HEK293 (cell line): Measurements from ENCODE around the gene KY.

ENCODE experiments used
- CTCF ChIA-PET: fragments of 350-600 bp; formaldehyde crosslinking; extraction: SDS; loops from one replicate; lab custom pipeline; 2021; ENCODE audit warnings: antibody characterized with exemption; lab: Yijun Ruan, JAX
- POLR2A ChIA-PET: fragments of 300-600 bp; formaldehyde crosslinking; extraction: SDS; loops from one replicate; lab custom pipeline; 2020; ENCODE audit warnings: antibody characterized with exemption, inconsistent platforms; lab: Yijun Ruan, JAX
- H3K27ac ChIP-seq: fragments of 200-500 bp; sonication (Bioruptor generic); 2 replicates; pipeline ENCODE4 v1.5.1; 2014; ENCODE audit warnings: low read depth, low read length, control low read depth, inconsistent platforms; ENCODE audit errors: extremely low read depth
- H3K36me3 ChIP-seq, 2 experiments: fragments of 200-500 bp in 1 of 2; sonication (Bioruptor generic) in 1 of 2; 1 replicate in 1 of 2; 2 replicates in 1 of 2; pipeline ENCODE4 v1.5.1; 2014 to 2017; ENCODE audit warnings: inconsistent platforms in 2 of 2, low read length in 2 of 2; ENCODE audit not compliant: control insufficient read depth in 2 of 2, insufficient read depth in 1 of 2
- H3K4me1 ChIP-seq: fragments of 200-500 bp; sonication (Bioruptor generic); 2 replicates; pipeline ENCODE4 v1.5.1; 2014; ENCODE audit warnings: mild to moderate bottlenecking, low read length, inconsistent platforms; ENCODE audit not compliant: control insufficient read depth, insufficient read depth
- H3K4me3 ChIP-seq: 2 replicates; pipeline ENCODE4 v1.5.1; 2011; ENCODE audit warnings: low read depth, mild to moderate bottlenecking, control low read depth, low read length, moderate library complexity
- H3K9me3 ChIP-seq: fragments of 200-500 bp; sonication (Bioruptor generic); 2 replicates; pipeline ENCODE4 v1.5.1; 2014; ENCODE audit warnings: low read depth, low read length, inconsistent platforms; ENCODE audit not compliant: control insufficient read depth, insufficient read depth
- ATF2 ChIP-seq: fragments of 450-650 bp; formaldehyde crosslinking; IDR thresholded peaks from 2 replicates; pipeline ENCODE4 v1.5.1; 2016; ENCODE audit warnings: missing biosample characterization, missing genetic modification characterization, low read depth
- HOXA7 ChIP-seq: sonication (generic); formaldehyde crosslinking; IDR thresholded peaks from 2 replicates; pipeline ENCODE4 v1.8.1; 2022; ENCODE audit warnings: missing genetic modification reagents, borderline replicate concordance
- KLF16 ChIP-seq: fragments of 450-650 bp; formaldehyde crosslinking; IDR thresholded peaks from 2 replicates; pipeline ENCODE4 v1.5.1; 2017; ENCODE audit warnings: missing biosample characterization, missing genetic modification characterization
- PRDM1 ChIP-seq: fragments of 450-650 bp; formaldehyde crosslinking; IDR thresholded peaks from 2 replicates; pipeline ENCODE4; 2016; ENCODE audit warnings: missing biosample characterization, missing genetic modification characterization
- ZBTB48 ChIP-seq: fragments of 450-650 bp; formaldehyde crosslinking; IDR thresholded peaks from 2 replicates; pipeline ENCODE4 v1.5.1; 2016; ENCODE audit warnings: missing biosample characterization, missing genetic modification characterization
- ZNF140 ChIP-seq: fragments of 450-650 bp; formaldehyde crosslinking; IDR thresholded peaks from 2 replicates; pipeline ENCODE4 v1.5.1; 2016; ENCODE audit warnings: missing biosample characterization, missing genetic modification characterization
- ZNF2 ChIP-seq: fragments of 450-650 bp; formaldehyde crosslinking; IDR thresholded peaks from 2 replicates; pipeline ENCODE4 v1.5.1; 2016; ENCODE audit warnings: missing biosample characterization, missing genetic modification characterization
- ZNF23 ChIP-seq: fragments of 450-650 bp; formaldehyde crosslinking; IDR thresholded peaks from 2 replicates; pipeline ENCODE4 v1.5.1; 2016; ENCODE audit warnings: missing biosample characterization, missing genetic modification characterization, borderline replicate concordance
- ZNF274 ChIP-seq, 2 experiments: fragments of 200-500 bp in 1 of 2; fragments of 450-650 bp in 1 of 2; sonication (Bioruptor generic) in 1 of 2; formaldehyde crosslinking in 1 of 2; IDR thresholded peaks; 2 replicates each; pipeline versions ENCODE4 v1.5.1 to v1.6.1; 2014 to 2016; ENCODE audit warnings: borderline replicate concordance in 1 of 2, inconsistent platforms in 1 of 2, low read length in 1 of 2, missing biosample characterization in 1 of 2, missing genetic modification characterization in 1 of 2
- ZNF350 ChIP-seq: fragments of 450-650 bp; formaldehyde crosslinking; IDR thresholded peaks from 2 replicates; pipeline ENCODE4 v1.5.0; 2017; ENCODE audit warnings: missing biosample characterization, mild to moderate bottlenecking, missing genetic modification characterization
- ZNF37A ChIP-seq: fragments of 450-650 bp; IDR thresholded peaks from 2 replicates; pipeline ENCODE4 v1.5.1; 2018; ENCODE audit warnings: missing biosample characterization, missing genetic modification characterization
- ZNF391 ChIP-seq: fragments of 450-650 bp; formaldehyde crosslinking; IDR thresholded peaks from 2 replicates; pipeline ENCODE4 v1.5.1; 2016; ENCODE audit warnings: low read depth, missing biosample characterization, missing genetic modification characterization, borderline replicate concordance
- ZNF426 ChIP-seq: fragments of 450-650 bp; formaldehyde crosslinking; IDR thresholded peaks from 2 replicates; pipeline ENCODE4 v1.5.1; 2017; ENCODE audit warnings: missing biosample characterization, missing genetic modification characterization, mild to moderate bottlenecking, inconsistent platforms, moderate library complexity
- ZNF610 ChIP-seq: fragments of 450-650 bp; formaldehyde crosslinking; IDR thresholded peaks from 2 replicates; pipeline ENCODE4 v1.5.1; 2016; ENCODE audit warnings: missing biosample characterization, missing genetic modification characterization, borderline replicate concordance
- ZNF692 ChIP-seq: fragments of 450-650 bp; formaldehyde crosslinking; IDR thresholded peaks from 2 replicates; pipeline ENCODE4 v1.5.1; 2016; ENCODE audit warnings: missing biosample characterization, missing genetic modification characterization
- ZNF843 ChIP-seq: fragments of 450-650 bp; formaldehyde crosslinking; IDR thresholded peaks from 2 replicates; pipeline ENCODE4 v1.5.1; 2016; ENCODE audit warnings: missing biosample characterization, missing genetic modification characterization
- TF ChIP-seq, protein P1 (sequence below): fragments of 450-650 bp; formaldehyde crosslinking; IDR thresholded peaks from 2 replicates; pipeline ENCODE4 v1.5.1; 2016; ENCODE audit warnings: missing biosample characterization, missing genetic modification characterization
- TF ChIP-seq, protein P2 (sequence below): fragments of 450-650 bp; formaldehyde crosslinking; IDR thresholded peaks from 2 replicates; pipeline ENCODE4 v1.5.1; 2016; ENCODE audit warnings: missing biosample characterization, missing genetic modification characterization

KY gene

GRCh38 chr3:134697830-134698689 is 47.2 kb upstream of the KY start:
- TF ChIP-seq ZNF350 (tag by site-specific recombination) (no peak), HOXA7 (no peak), KLF16 (tag by site-specific recombination) (no peak), ATF2 (tag by site-specific recombination) (no peak), ZNF391 (tag by site-specific recombination) (no peak), ZNF610 (no peak), ZBTB48 (tag by site-specific recombination) (no peak), ZNF2 (tag by site-specific recombination) (no peak), ZNF37A (no peak), PRDM1 (tag by site-specific recombination) (no peak), ZNF843 (tag by site-specific recombination) (no peak), ZNF426 (tag by site-specific recombination) (no peak), ZNF23 (tag by site-specific recombination) (no peak), ZNF692 (tag by site-specific recombination) (no peak)
- TF ChIP-seq, protein P1, sequence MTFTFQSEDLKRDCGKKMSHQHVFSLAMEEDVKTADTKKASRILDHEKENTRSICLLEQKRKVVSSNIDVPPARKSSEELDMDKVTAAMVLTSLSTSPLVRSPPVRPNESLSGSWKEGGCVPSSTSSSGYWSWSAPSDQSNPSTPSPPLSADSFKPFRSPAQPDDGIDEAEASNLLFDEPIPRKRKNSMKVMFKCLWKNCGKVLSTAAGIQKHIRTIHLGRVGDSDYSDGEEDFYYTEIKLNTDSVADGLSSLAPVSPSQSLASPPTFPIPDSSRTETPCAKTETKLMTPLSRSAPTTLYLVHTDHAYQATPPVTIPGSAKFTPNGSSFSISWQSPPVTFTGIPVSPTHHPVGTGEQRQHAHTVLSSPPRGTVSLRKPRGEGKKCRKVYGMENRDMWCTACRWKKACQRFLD: no peak
- H3K27ac ChIP-seq: no peak overlapping the region
- no peak overlapping the region for H3K4me3 ChIP-seq
- no peaks in the 10 kb centered on the region for H3K9me3 ChIP-seq
- ChIA-PET CTCF (no interaction called here), POLR2A (no interaction called here)
- H3K4me1 ChIP-seq: no peaks in the 10 kb centered on the region
- no peaks in the 10 kb centered on the region for H3K36me3 ChIP-seq

GRCh38 chr3:134696155-134696554 is 45.3 kb upstream of the KY start:
- ChIA-PET CTCF (interaction anchor here (0.6 kb wide), 1 partner anchor 988 kb away, joined by 5 read pairs; no protein-coding TSS in a partner anchor), POLR2A (no interaction called here)
- Histone ChIP-seq H3K4me3 (no peak overlapping the region), H3K36me3 (no peaks in the 10 kb centered on the region), H3K27ac (no peak overlapping the region), H3K4me1 (no peaks in the 10 kb centered on the region), H3K9me3 (no peaks in the 10 kb centered on the region)
- no peak for TF ChIP-seq ZNF140 (tag by site-specific recombination)
- no peak for TF ChIP-seq ZNF274 (IDR thresholded peaks at IDR 0.05; ENCODE audit: low read length)
- no peak for TF ChIP-seq ZNF274 (tag by site-specific recombination; IDR thresholded peaks at IDR 0.05; ENCODE audit: borderline replicate concordance)
- TF ChIP-seq, protein P2, sequence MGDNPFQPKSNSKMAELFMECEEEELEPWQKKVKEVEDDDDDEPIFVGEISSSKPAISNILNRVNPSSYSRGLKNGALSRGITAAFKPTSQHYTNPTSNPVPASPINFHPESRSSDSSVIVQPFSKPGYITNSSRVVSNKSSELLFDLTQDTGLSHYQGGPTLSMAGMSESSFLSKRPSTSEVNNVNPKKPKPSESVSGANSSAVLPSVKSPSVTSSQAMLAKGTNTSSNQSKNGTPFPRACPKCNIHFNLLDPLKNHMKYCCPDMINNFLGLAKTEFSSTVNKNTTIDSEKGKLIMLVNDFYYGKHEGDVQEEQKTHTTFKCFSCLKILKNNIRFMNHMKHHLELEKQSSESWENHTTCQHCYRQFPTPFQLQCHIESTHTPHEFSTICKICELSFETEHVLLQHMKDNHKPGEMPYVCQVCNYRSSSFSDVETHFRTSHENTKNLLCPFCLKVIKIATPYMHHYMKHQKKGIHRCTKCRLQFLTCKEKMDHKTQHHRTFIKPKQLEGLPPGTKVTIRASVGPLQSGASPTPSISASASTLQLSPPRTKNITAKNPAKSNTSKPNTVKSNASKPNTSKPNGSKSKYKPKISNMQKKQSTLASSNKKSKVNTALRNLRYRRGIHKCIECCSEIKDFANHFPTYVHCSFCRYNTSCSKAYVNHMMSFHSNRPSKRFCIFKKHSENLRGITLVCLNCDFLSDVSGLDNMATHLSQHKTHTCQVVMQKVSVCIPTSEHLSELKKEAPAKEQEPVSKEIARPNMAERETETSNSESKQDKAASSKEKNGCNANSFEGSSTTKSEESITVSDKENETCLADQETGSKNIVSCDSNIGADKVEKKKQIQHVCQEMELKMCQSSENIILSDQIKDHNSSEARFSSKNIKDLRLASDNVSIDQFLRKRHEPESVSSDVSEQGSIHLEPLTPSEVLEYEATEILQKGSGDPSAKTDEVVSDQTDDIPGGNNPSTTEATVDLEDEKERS (tag by site-specific recombination): no peak
